ENCODE data around the gene LRRC2. TPM values are rescaled to one million over a fixed set of nuclear protein-coding genes. Genes with fewer than 3 reads are reported as not detected.
A peak's percentile ranks its signal among the peaks of the same experiment; 100 is the strongest.

Gene LRRC2
- total RNA-seq, 6 experiments from 2014 or later = 0.19 to 0.56 (median 0.37) TPM

DNA sequence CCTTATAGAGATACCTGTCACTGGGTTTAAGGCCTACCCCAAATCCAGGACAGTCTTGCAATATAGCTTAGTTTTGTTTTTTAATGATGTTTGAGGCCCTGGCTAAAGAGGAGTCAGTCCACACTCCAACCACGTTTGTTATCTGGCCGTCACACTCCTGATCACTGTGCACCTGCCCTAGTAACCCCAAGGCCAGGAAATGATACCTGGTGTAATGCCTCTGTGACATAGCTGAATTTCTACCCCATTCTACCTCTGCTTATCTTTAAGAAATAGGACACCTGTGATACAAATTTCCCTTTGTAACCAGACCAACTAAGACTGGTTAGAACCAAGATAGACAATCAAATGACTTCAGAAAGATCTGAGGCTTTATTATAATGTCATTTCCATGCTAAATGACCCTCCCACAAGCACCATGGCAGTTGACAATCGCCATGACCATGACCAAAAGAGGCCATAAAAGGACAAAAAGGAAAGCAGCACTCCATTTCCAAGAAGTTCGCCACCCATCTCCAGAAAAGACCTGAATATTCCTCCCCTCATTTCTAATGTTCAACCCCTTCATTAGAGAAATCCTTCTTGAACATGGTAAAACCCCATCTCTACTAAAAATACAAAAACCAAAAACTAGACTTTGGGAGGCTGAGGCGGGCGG, 73.1 kb downstream of the LRRC2 start:
- Mint-ChIP-seq H3K36me3 (ENCODE audit: low read depth) (peaks cover 15% of the 10 kb centered on the region; the same call in 1 of the 2 replicates), H3K4me1 (ENCODE audit: low read depth) (peaks cover 67% of the 10 kb centered on the region), H3K4me3 (no peak overlapping the region), H3K9me3 (no peaks in the 10 kb centered on the region), H3K27ac (no peak overlapping the region), H3K27me3 (ENCODE audit: insufficient read depth) (no peaks in the 10 kb centered on the region; the same call in 1 of the 2 replicates)
- TF ChIP-seq, protein P1, sequence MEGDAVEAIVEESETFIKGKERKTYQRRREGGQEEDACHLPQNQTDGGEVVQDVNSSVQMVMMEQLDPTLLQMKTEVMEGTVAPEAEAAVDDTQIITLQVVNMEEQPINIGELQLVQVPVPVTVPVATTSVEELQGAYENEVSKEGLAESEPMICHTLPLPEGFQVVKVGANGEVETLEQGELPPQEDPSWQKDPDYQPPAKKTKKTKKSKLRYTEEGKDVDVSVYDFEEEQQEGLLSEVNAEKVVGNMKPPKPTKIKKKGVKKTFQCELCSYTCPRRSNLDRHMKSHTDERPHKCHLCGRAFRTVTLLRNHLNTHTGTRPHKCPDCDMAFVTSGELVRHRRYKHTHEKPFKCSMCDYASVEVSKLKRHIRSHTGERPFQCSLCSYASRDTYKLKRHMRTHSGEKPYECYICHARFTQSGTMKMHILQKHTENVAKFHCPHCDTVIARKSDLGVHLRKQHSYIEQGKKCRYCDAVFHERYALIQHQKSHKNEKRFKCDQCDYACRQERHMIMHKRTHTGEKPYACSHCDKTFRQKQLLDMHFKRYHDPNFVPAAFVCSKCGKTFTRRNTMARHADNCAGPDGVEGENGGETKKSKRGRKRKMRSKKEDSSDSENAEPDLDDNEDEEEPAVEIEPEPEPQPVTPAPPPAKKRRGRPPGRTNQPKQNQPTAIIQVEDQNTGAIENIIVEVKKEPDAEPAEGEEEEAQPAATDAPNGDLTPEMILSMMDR (IDR thresholded peaks at IDR 0.05) = no peak
- no peak for DNase-seq

DNA sequence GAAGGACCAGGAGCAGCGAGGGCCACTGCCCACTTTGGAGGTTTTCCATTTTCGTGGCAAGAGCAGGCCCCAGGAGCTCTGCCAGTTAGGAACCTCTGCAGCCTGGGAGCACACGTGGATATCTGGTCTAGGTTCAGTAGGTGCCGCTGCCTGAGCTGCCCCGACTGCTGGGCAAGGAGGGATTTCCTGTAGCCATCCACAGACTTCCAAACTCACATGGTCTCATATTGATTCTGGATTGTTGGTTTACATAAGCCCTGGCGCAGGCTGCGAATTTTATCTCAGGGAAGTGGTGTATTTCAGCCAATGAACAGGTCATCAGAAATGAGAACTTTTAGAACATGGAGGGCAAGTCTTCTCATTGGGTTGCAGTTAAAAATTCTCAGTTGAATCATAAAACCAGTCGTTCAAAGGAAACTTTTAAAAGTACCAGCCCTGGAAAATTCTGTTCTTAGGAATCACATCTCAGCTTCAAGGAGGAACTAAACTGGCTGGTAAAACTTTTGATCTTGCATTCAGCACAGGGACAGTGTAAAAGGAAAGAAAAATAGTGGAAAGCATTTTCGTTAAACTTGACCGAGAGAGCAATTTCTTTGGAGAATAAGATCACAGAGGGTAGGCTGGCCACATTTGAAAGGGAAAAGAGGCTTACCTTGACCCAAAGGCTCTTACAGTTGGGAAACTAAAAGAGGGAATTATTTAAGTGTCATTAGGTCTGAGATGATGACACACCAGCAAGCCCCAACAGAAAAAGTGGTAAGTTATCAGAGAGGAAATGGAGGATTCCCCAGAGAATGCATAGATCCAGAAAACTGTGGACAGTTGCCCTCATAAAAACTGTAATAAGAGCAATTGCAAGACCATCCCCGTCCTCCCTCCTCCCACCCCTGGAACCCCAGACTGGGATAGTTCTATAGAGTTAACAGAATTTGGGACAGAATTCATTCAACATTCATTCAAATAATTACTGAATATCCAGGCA, 74.7 kb downstream of the LRRC2 start:
- Mint-ChIP-seq H3K9me3 (no peaks in the 10 kb centered on the region), H3K27ac (peak overlapping the region; percentile 55; the same call in 1 of the 2 replicates)
- TF ChIP-seq, protein P1 (IDR thresholded peaks at IDR 0.05) = no peak

DNA sequence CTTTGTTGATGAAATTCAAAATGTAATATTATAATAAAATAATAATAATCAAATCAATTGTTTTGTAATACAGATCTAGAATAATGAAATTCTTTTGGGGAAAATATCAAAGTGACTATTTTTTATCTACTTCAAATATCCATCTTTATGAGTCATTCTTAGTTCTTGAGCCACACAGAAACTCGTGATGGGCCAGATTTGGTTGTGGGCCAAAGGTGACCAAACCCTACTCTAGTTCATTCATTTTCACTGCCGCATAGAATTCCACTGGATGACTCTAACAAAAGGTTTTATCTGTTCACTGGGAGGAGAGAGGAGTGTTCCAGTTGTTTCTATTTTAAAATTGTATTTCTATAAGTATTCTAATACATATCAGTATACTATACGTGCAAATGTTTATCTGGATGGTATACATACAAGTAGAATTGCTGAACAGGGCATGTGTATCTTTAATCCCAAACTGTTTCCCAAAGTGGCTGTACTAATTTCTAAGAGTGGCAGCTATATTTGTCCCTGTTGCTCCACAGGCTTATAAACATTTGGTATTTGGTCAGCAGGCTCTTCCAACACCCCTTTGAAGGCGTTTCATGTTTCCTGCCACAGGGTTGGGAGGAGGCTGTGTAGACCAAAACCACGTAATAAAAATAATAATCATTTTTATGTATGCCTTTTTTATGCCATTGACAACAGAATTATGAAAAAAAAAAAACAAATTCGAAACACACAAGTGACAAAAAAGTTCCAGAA, 75.6 kb downstream of the LRRC2 start:
- Mint-ChIP-seq H3K4me3 (no peak overlapping the region), H3K4me1 (ENCODE audit: low read depth) (peaks cover 42% of the 10 kb centered on the region), H3K27me3 (ENCODE audit: insufficient read depth) (peaks cover 3% of the 10 kb centered on the region; the same call in 1 of the 2 replicates)

More for the DNA sequence above, 74.7 kb downstream of the LRRC2 start:
- Mint-ChIP-seq H3K4me1 (ENCODE audit: low read depth) (peaks cover 50% of the 10 kb centered on the region), H3K36me3 (ENCODE audit: low read depth) (peaks cover 15% of the 10 kb centered on the region; the same call in 1 of the 2 replicates), H3K27me3 (ENCODE audit: insufficient read depth) (peaks cover under 1% of the 10 kb centered on the region; the same call in 1 of the 2 replicates), H3K4me3 (no peak overlapping the region)
- no peak for DNase-seq

DNA sequence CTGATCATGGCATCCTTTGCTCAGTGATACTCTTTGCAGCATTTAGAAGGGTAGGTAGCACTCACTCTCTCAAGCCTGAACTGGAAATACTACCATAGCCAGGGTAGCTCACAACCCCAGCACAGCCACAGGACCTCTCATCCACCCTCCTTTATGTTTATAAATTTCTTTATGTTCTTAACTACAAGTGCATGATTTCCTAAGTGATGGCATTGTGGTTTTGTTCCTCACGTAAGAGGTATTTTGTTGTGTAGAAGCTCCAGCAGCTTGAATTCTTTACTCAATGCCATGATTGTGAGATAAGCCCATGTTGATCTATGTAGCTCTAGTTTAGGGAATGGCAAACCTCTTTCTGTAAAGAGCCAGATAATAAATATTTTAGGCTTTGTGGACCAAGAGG, 76.2 kb downstream of the LRRC2 start:
- peaks cover 15% of the 10 kb centered on the region; the same call in 1 of the 2 replicates for H3K36me3 Mint-ChIP-seq (ENCODE audit: low read depth)
- peak; percentile 82 for DNase-seq

More for the DNA sequence above, 75.6 kb downstream of the LRRC2 start:
- peak; percentile 43 for DNase-seq
- H3K27ac Mint-ChIP-seq = peak overlapping the region; percentile 83
- H3K36me3 Mint-ChIP-seq (ENCODE audit: low read depth) = peaks cover 15% of the 10 kb centered on the region; the same call in 1 of the 2 replicates
- no peaks in the 10 kb centered on the region for H3K9me3 Mint-ChIP-seq
- TF ChIP-seq, protein P1 (IDR thresholded peaks at IDR 0.05) = no peak

More for the DNA sequence above, 76.2 kb downstream of the LRRC2 start:
- TF ChIP-seq, protein P1 (IDR thresholded peaks at IDR 0.05) = no peak
- H3K9me3 Mint-ChIP-seq = no peaks in the 10 kb centered on the region
- H3K27ac Mint-ChIP-seq = peak overlapping the region; percentile 83
- H3K27me3 Mint-ChIP-seq (ENCODE audit: insufficient read depth) = peaks cover 3% of the 10 kb centered on the region; the same call in 1 of the 2 replicates
- no peak overlapping the region; the same call in 1 of the 2 replicates for H3K4me3 Mint-ChIP-seq
- peaks cover 40% of the 10 kb centered on the region for H3K4me1 Mint-ChIP-seq (ENCODE audit: low read depth)

All from HFFc6 (cell line).